Ovary (tissue), 9 donors: ENCODE data around the gene CACNA1S. TPM values are rescaled to one million over a fixed set of nuclear protein-coding genes. Genes with fewer than 3 reads are reported as not detected.

Source experiments
- DNase-seq, 5 donors: peaks; one replicate each; pipeline ENCODE4 v3.0.0-alpha.2; 2019 to 2020
- H3K27ac ChIP-seq, 2 donors: fragments of 200-600 bp; one replicate each; pipeline versions ENCODE4 v1.5.1 to v1.8.0; 2019 to 2022
- H3K27me3 ChIP-seq: fragments of 200-600 bp; one replicate; pipeline ENCODE4 v1.8.0; 2022
- H3K36me3 ChIP-seq: fragments of 200-600 bp; sonication (generic); one replicate; pipeline ENCODE4 v1.5.1; 2019
- H3K4me1 ChIP-seq: one replicate; pipeline ENCODE4 v1.8.1; 2013; ENCODE audit warnings: mild to moderate bottlenecking, moderate library complexity; ENCODE audit not compliant: insufficient read depth
- H3K4me3 ChIP-seq: fragments of 200-600 bp; sonication (generic); one replicate; pipeline ENCODE4 v1.5.1; 2017
- H3K9me3 ChIP-seq, 2 donors: fragments of 200-600 bp in 1 of 2; sonication (generic) in 1 of 2; one replicate each; pipeline versions ENCODE4 v1.5.1 to v1.8.1; 2013 to 2019; ENCODE audit warnings: mild to moderate bottlenecking in 1 of 2, moderate library complexity in 1 of 2
- EP300 ChIP-seq: sonication (generic); formaldehyde crosslinking; IDR thresholded peaks from one replicate; pipeline ENCODE4 v1.6.1; 2017; ENCODE audit warnings: antibody characterized with exemption
- POLR2A ChIP-seq: fragments of 450-650 bp; IDR thresholded peaks from one replicate; pipeline ENCODE4 v1.6.1; 2017; ENCODE audit warnings: antibody characterized with exemption, mild to moderate bottlenecking, moderate library complexity
- WGBS, 3 donors: extraction: QIAGEN DNeasy Blood & Tissue Kit in 1 of 3; methylation state at CpG; one replicate each; pipeline versions ENCODE4 v1.1.5 to v1.1.7; 2013 to 2017; 5-methylcytosine and 5-hydroxymethylcytosine counted together
- intact Hi-C, 4 donors: fragments of 100-400 bp; cut with DNase I; formaldehyde crosslinking; loops; one replicate each; pipeline versions ENCODE4 v1.11.0 to v1.15.1; 2022 to 2023
- polyA plus RNA-seq, 2 donors: library from polyadenylated mRNA; stranded (reverse); fragments of 200-250 nt in 1 of 2; fragments of 350-450 nt in 1 of 2; fragmentation: Illumina TruSeq in 1 of 2; extraction: RNeasy Lipid Tissue Mini Kit (QIAGEN cat#74804) in 1 of 2; gene quantifications; one replicate each; pipeline ENCODE4 v1.2.3, GENCODE V29; 2013 to 2014
- total RNA-seq, 7 donors: library from RNA; depleted of rRNA in 2 of 7; stranded (reverse); fragments of >200 nt in 2 of 7; fragmentation: NEBNext Ultra II Directional in 3 of 7; extraction: Animal tissue kit (Norgen Biotek cat#: 25700) in 3 of 7; gene quantifications; one replicate each; pipeline versions ENCODE4 v1.1.0 to v1.2.4, GENCODE V29; 2016 to 2023
- TF ChIP-seq, protein P1 (sequence below), 3 donors: fragments of 450-650 bp in 2 of 3; fragments of 200-600 bp in 1 of 3; IDR thresholded peaks; one replicate each; pipeline versions ENCODE4 v1.5.1 to v1.8.0; 2016 to 2022; ENCODE audit warnings: antibody characterized with exemption in 3 of 3, mild to moderate bottlenecking in 1 of 3
- donor health status: DM: no; HTN: no; CAD: no; lungs with moderate emphysema.
- donor health status: DM: no; HTN: no; CAD: no.
- donor health status: Bipolar disorder and iron deficiency.
- donor health status: DM: yes; HTN: yes; CAD: no.
- donor health status: DM: no; HTN: no; CAD: no.
- donor health status: DM: yes; HTN: yes; CAD: no.

CACNA1S gene
- total and polyA plus RNA-seq, 9 donors = 0.01 to 0.05 (median 0.05) TPM; not detected in 6

DNA sequence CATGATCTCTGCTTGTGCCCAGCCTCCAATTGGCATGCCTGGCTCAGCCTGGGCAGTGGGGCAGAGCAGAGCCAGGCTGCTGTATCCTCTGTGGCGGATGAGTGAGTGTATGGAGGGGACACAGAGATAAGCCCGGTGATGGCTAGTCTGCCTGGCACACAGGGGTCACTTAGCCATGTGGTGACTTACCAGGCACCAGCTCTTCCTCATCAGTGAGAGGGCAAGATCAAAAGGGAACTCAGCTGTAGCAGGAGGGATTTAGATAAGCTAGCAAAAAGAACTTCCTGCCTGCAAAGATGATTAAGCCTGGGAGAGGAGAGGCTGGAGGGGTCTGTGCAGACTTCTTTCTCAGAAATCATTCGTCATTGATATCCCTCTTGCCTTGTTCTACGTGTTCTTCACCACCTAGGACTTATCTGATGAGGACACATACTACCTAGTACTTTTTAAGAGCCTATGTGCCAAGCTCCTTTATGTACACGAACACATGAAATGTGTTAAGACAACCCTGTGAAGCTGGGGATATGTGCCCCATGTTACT, 96.6 kb downstream of the CACNA1S start:
- 54 to 60% (median 59%) methylated on average over 5 of the region's 5 CpGs for WGBS, 3 donors
- Histone ChIP-seq H3K9me3 (no peaks in the 10 kb centered on the region), H3K4me3 (no peak overlapping the region), H3K27ac (no peak overlapping the region), H3K27me3 (no peaks in the 10 kb centered on the region), H3K36me3 (no peaks in the 10 kb centered on the region), H3K4me1 (peaks cover 6% of the 10 kb centered on the region)
- DNase-seq = no peak
- intact Hi-C loops = no loop called here
- no peak for TF ChIP-seq POLR2A

DNA sequence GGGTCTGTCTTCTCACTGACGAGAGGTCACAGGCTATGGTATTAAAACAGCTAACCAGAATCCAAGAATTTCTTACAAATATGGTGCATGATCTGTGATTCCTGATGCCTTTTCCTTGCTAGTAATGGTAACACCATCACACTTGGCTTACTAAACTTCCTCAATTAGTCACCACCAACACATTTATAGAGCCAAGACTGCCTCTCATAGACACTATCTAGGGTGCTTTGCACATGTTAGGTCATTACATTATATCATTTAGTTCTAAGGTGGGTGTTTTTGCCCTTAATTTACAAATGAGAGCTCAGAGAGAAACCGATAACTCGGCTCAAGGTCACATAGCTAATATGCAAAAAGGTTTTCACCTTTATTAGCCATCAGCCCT, 97.4 kb downstream of the CACNA1S start:
- Histone ChIP-seq H3K27ac (no peak overlapping the region), H3K4me3 (no peak overlapping the region), H3K4me1 (peaks cover 6% of the 10 kb centered on the region), H3K9me3 (no peaks in the 10 kb centered on the region), H3K36me3 (no peaks in the 10 kb centered on the region), H3K27me3 (no peaks in the 10 kb centered on the region)
- TF ChIP-seq POLR2A (no peak), EP300 (no peak)
- TF ChIP-seq, protein P1, sequence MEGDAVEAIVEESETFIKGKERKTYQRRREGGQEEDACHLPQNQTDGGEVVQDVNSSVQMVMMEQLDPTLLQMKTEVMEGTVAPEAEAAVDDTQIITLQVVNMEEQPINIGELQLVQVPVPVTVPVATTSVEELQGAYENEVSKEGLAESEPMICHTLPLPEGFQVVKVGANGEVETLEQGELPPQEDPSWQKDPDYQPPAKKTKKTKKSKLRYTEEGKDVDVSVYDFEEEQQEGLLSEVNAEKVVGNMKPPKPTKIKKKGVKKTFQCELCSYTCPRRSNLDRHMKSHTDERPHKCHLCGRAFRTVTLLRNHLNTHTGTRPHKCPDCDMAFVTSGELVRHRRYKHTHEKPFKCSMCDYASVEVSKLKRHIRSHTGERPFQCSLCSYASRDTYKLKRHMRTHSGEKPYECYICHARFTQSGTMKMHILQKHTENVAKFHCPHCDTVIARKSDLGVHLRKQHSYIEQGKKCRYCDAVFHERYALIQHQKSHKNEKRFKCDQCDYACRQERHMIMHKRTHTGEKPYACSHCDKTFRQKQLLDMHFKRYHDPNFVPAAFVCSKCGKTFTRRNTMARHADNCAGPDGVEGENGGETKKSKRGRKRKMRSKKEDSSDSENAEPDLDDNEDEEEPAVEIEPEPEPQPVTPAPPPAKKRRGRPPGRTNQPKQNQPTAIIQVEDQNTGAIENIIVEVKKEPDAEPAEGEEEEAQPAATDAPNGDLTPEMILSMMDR (IDR thresholded peaks at IDR 0.05) = no peak
- no peak for DNase-seq
- intact Hi-C loops = no loop called here
- 56 to 78% (median 76%) methylated on average over 3 of the region's 3 CpGs for WGBS, 3 donors

DNA sequence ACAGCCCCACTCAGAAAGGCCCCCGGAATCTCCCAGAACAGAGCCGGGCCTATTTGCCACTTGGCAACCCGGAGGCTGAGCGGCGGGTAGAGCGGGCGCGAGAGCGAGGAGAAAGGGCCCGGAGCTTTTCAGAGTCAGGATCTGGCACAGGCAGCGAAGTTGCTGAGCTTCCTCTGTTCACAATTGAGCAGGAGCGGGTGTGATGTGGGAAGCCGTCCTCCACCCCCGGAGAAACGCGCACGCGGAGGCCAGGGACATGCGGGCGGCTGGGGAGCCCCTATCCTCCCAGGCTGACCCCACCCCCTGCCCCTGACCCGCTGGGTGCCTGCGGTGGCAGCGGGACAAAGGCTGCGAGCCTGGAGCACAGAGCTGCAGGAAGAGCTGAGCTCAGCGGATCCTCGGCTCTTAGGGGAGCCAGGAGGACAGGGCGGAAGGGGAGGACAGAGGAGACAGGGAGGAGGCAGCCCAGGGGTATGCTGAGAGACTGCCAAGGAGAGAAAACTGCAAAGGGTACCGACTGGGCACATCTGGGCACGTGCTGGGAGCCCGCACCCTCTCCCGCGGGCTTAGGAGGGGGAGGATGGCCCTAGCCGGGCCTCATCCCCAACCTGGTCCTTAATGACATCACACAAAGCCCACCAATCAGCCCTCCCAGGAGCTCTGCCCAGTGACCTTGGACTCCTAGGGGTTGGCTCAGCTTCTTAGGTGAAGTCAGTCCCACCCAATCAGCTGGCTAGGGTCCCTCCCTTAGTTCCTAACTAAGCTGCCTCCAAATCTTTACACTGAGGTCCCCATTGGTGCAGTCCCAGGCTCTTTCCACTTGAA, 98.0 kb downstream of the CACNA1S start:
- no peak overlapping the region for H3K27ac ChIP-seq
- WGBS, 3 donors = 14 to 38% (median 36%) methylated on average over 33 of the region's 33 CpGs
- H3K9me3 ChIP-seq = no peaks in the 10 kb centered on the region
- TF ChIP-seq POLR2A = no peak
- no peak for TF ChIP-seq EP300
- TF ChIP-seq, protein P1 (IDR thresholded peaks at IDR 0.05) = no peak
- intact Hi-C loops = no loop called here
- DNase-seq = no peak
- no peaks in the 10 kb centered on the region for H3K27me3 ChIP-seq
- peaks cover 6% of the 10 kb centered on the region for H3K4me1 ChIP-seq
- no peak overlapping the region for H3K4me3 ChIP-seq
- H3K36me3 ChIP-seq = no peaks in the 10 kb centered on the region

DNA sequence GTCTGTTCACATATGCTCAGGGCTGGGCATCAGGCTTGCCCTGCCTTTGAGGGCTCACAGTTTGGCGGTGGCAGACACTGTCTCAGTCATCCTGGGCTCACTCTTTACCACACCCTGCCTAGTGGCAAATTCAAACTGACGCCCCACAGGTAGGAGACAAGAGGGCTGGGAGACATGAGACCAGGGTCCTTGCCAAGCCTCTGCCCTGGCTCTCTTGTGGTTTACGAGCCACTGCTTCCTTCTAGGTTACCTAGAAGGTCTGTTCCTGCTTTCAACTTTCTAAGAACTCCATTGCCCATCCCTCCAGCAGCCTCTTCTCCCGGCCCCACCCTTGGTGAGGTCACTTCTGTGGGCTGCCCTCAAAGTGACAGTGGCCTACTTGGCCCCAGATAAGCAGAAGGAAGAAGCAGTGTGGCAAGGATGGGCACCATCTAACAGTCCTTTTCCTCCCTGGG, 99.2 kb downstream of the CACNA1S start:
- intact Hi-C loops = no loop called here
- WGBS, 3 donors = 90 to 94% (median 91%) methylated on average over 4 of the region's 4 CpGs
- DNase-seq = no peak

More for the DNA sequence above, 99.2 kb downstream of the CACNA1S start:
- Histone ChIP-seq H3K4me3 (no peak overlapping the region), H3K27me3 (no peaks in the 10 kb centered on the region), H3K27ac (no peak overlapping the region), H3K36me3 (no peaks in the 10 kb centered on the region), H3K9me3 (no peaks in the 10 kb centered on the region), H3K4me1 (peaks cover 6% of the 10 kb centered on the region)
- TF ChIP-seq POLR2A = no peak
- TF ChIP-seq, protein P1 (IDR thresholded peaks at IDR 0.05) = no peak
- TF ChIP-seq EP300 = no peak
